ENCODE measurements around the gene ABCA10.

- no peak for TF ChIP-seq CTCF (IDR thresholded peaks at IDR 0.05)
- TF ChIP-seq POLR2A (IDR thresholded peaks at IDR 0.05) = no peak
- TF ChIP-seq POLR2AphosphoS5 (IDR thresholded peaks at IDR 0.05) = no peak
Measured at GRCh38 chr17:69236464-69236863, 7.8 kb upstream of the ABCA10 start.
